Endodermal cell (in vitro differentiated cells): ENCODE results near the gene PGM1. TPM values are rescaled to one million over a fixed set of nuclear protein-coding genes. Genes with fewer than 3 reads are reported as not detected.

Experiments used
- DNase-seq: peaks from one replicate; pipeline ENCODE4 v3.0.0-alpha.2; 2017
- H3K27ac ChIP-seq: 2 replicates; pipeline ENCODE4 v1.5.1; 2013; ENCODE audit warnings: mild to moderate bottlenecking, low read depth, low read length, moderate library complexity
- H3K27me3 ChIP-seq: 2 replicates; pipeline ENCODE4 v1.6.1; 2013; ENCODE audit warnings: mild to moderate bottlenecking, low read length, moderate library complexity; ENCODE audit not compliant: insufficient read depth, control insufficient read depth, poor library complexity, severe bottlenecking
- H3K36me3 ChIP-seq: 2 replicates; pipeline ENCODE4 v1.7.0; 2013; ENCODE audit warnings: mild to moderate bottlenecking, low read length, moderate library complexity; ENCODE audit not compliant: control insufficient read depth, insufficient read depth
- H3K4me1 ChIP-seq: one replicate; pipeline ENCODE4 v1.7.0; 2013; ENCODE audit warnings: low read length; ENCODE audit not compliant: control insufficient read depth, insufficient read depth
- H3K4me3 ChIP-seq: 2 replicates; pipeline ENCODE4 v1.5.1; 2013; ENCODE audit warnings: mild to moderate bottlenecking, low read length, moderate library complexity
- H3K9ac ChIP-seq: 2 replicates; pipeline ENCODE4 v1.6.1; 2013; ENCODE audit warnings: mild to moderate bottlenecking, low read length, moderate library complexity; ENCODE audit not compliant: poor library complexity, severe bottlenecking; ENCODE audit errors: extremely low read depth
- H3K9me3 ChIP-seq: 2 replicates; pipeline ENCODE4 v1.6.1; 2013; ENCODE audit warnings: mild to moderate bottlenecking, low read length, moderate library complexity; ENCODE audit not compliant: control insufficient read depth
- H3K27ac Mint-ChIP-seq: 2 replicates; pipeline ENCODE4 v1.8.0; 2020; ENCODE audit warnings: mixed read lengths
- H3K27me3 Mint-ChIP-seq: 2 replicates; pipeline ENCODE4 v1.8.0; 2021; ENCODE audit warnings: mild to moderate bottlenecking, mixed read lengths; ENCODE audit not compliant: insufficient read depth
- H3K36me3 Mint-ChIP-seq: 2 replicates; pipeline ENCODE4 v1.8.0; 2020; ENCODE audit warnings: low read depth, mixed read lengths
- H3K4me1 Mint-ChIP-seq: 2 replicates; pipeline ENCODE4 v1.8.0; 2020; ENCODE audit warnings: mixed read lengths
- H3K4me3 Mint-ChIP-seq: 2 replicates; pipeline ENCODE4 v1.8.0; 2020; ENCODE audit warnings: mild to moderate bottlenecking, moderate library complexity, mixed read lengths
- H3K9me3 Mint-ChIP-seq: 2 replicates; pipeline ENCODE4 v1.8.0; 2020; ENCODE audit warnings: mild to moderate bottlenecking, mixed read lengths
- WGBS, 2 experiments: methylation state at CpG; one replicate each; pipeline versions ENCODE4 v1.1.5 to v1.1.7; 2013; ENCODE audit warnings: missing lambda C conversion rate in 2 of 2, mixed read lengths in 1 of 2; ENCODE audit not compliant: insufficient coverage in 1 of 2, insufficient read length in 1 of 2; 5-methylcytosine and 5-hydroxymethylcytosine counted together
- total RNA-seq, 2 donors: library from RNA; stranded (reverse); fragmentation: NEBNext Ultra II Directional in 1 of 2; extraction: Animal tissue kit (Norgen Biotek cat#: 25700) in 1 of 2; gene quantifications; 2 replicates in 1 of 2; 3 replicates in 1 of 2; pipeline ENCODE4 v1.2.1, GENCODE V29; 2021
- TF ChIP-seq, protein P1 (sequence below): fragments of 200-600 bp; sonication (generic); conservative IDR thresholded peaks from 2 replicates; pipeline ENCODE4 v1.5.0; 2021; ENCODE audit warnings: antibody characterized with exemption, mild to moderate bottlenecking

Gene PGM1
- total RNA-seq, 2 donors from 2014 or later = 119 to 165 TPM

DNA sequence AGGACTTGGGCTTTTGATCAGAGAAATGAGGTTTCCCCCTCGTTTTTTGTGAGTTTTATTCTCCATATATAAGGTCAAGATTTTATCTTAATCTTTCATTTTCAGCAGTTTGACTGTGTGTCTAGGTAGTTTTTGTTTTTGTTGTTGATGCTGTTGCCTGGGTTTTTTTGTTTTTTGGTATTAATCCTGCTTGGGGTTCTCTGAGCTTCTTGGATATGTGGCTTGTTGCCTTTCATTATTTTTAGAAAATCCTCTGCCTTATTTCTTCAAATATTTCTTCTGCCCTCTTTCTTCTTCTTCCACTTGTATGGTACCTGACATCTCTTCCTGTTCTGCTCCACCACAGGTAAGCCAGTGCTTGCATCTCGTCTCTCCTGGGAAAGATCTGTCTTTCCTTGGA is 44.9 kb upstream of the PGM1 start:
- TF ChIP-seq, protein P1, sequence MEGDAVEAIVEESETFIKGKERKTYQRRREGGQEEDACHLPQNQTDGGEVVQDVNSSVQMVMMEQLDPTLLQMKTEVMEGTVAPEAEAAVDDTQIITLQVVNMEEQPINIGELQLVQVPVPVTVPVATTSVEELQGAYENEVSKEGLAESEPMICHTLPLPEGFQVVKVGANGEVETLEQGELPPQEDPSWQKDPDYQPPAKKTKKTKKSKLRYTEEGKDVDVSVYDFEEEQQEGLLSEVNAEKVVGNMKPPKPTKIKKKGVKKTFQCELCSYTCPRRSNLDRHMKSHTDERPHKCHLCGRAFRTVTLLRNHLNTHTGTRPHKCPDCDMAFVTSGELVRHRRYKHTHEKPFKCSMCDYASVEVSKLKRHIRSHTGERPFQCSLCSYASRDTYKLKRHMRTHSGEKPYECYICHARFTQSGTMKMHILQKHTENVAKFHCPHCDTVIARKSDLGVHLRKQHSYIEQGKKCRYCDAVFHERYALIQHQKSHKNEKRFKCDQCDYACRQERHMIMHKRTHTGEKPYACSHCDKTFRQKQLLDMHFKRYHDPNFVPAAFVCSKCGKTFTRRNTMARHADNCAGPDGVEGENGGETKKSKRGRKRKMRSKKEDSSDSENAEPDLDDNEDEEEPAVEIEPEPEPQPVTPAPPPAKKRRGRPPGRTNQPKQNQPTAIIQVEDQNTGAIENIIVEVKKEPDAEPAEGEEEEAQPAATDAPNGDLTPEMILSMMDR = no peak

DNA sequence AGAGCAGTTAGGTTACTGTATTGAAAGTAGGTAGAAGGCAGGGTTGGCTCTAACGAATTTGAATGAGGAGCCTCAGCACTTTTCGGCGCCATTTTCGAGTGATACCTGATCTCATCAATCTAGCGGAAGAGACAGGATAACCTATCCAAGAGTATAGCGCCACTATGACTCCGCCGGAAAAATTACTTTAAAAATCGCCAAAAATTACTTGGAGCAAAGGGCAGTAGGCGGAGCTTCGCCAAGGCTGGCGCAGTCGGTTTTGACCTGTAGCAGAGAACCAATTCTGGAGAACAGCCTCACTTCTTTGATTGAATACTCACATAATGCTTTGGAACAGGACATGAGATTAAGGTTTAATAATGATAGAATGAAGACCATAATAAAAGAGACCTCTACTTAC is 44.3 kb upstream of the PGM1 start:
- no peaks in the 10 kb centered on the region for H3K36me3 ChIP-seq
- H3K4me1 Mint-ChIP-seq = no peaks in the 10 kb centered on the region
- no peak overlapping the region for H3K27ac Mint-ChIP-seq
- no peak overlapping the region for H3K4me3 Mint-ChIP-seq
- TF ChIP-seq, protein P1 = no peak
- H3K9me3 ChIP-seq = no peaks in the 10 kb centered on the region
- no peaks in the 10 kb centered on the region for H3K27me3 ChIP-seq
- H3K27ac ChIP-seq = no peak overlapping the region
- DNase-seq = no peak
- no peak overlapping the region for H3K9ac ChIP-seq
- H3K9me3 Mint-ChIP-seq = no peaks in the 10 kb centered on the region
- H3K36me3 Mint-ChIP-seq = peaks cover 6% of the 10 kb centered on the region
- H3K27me3 Mint-ChIP-seq = no peaks in the 10 kb centered on the region
- H3K4me1 ChIP-seq = no peaks in the 10 kb centered on the region
- WGBS, 2 experiments = 92 to 97% methylated on average over 9 to 13 of the region's 13 CpGs
- H3K4me3 ChIP-seq = no peak overlapping the region

More for the DNA sequence above, 44.9 kb upstream of the PGM1 start:
- no peaks in the 10 kb centered on the region for H3K36me3 ChIP-seq
- H3K4me1 ChIP-seq = no peaks in the 10 kb centered on the region
- no peaks in the 10 kb centered on the region for H3K9me3 Mint-ChIP-seq
- H3K36me3 Mint-ChIP-seq = peaks cover 2% of the 10 kb centered on the region
- H3K4me3 ChIP-seq = no peak overlapping the region
- H3K9me3 ChIP-seq = no peaks in the 10 kb centered on the region
- H3K27ac ChIP-seq = no peak overlapping the region
- H3K4me3 Mint-ChIP-seq = no peak overlapping the region
- no peak overlapping the region for H3K9ac ChIP-seq
- 84% methylated on average over 2 of the region's 2 CpGs; no CpG with 5 or more reads in 1 of the 2 experiments for WGBS, 2 experiments
- no peaks in the 10 kb centered on the region for H3K27me3 ChIP-seq
- no peaks in the 10 kb centered on the region for H3K4me1 Mint-ChIP-seq
- H3K27me3 Mint-ChIP-seq = no peaks in the 10 kb centered on the region
- no peak overlapping the region for H3K27ac Mint-ChIP-seq
- no peak for DNase-seq

DNA sequence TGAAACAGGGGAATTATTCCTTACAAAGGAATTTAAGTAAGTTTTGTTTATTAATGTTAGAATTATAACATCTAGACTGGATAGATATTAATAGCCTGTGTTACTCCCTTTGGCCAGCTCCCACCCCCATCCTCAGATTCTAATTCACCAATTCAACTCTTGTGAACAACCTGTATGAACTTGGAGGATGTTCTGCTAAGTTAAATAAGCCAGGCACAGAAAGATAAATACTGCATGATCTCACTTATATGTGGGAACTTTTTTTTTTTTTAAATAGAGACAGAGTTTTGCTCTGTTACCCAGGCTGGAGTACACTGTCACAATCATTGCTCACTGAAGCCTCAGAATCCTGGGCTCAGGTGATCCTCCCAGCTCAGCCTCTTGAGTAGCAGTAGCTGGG is 37.7 kb upstream of the PGM1 start:
- no peak overlapping the region for H3K4me3 Mint-ChIP-seq
- no peaks in the 10 kb centered on the region for H3K4me1 ChIP-seq
- peaks cover 3% of the 10 kb centered on the region for H3K9me3 Mint-ChIP-seq
- no peak overlapping the region for H3K9ac ChIP-seq
- no peak overlapping the region for H3K27ac Mint-ChIP-seq
- peaks cover 14% of the 10 kb centered on the region for H3K36me3 Mint-ChIP-seq
- no peak for DNase-seq
- no peaks in the 10 kb centered on the region for H3K36me3 ChIP-seq
- peaks cover 5% of the 10 kb centered on the region for H3K4me1 Mint-ChIP-seq
- no peaks in the 10 kb centered on the region for H3K27me3 Mint-ChIP-seq
- H3K4me3 ChIP-seq = no peak overlapping the region
- no peak overlapping the region for H3K27ac ChIP-seq
- TF ChIP-seq, protein P1 = no peak
- H3K27me3 ChIP-seq = no peaks in the 10 kb centered on the region
- no peaks in the 10 kb centered on the region for H3K9me3 ChIP-seq
